ENCODE data around the gene MINDY4B.

Gene MINDY4B

DNA sequence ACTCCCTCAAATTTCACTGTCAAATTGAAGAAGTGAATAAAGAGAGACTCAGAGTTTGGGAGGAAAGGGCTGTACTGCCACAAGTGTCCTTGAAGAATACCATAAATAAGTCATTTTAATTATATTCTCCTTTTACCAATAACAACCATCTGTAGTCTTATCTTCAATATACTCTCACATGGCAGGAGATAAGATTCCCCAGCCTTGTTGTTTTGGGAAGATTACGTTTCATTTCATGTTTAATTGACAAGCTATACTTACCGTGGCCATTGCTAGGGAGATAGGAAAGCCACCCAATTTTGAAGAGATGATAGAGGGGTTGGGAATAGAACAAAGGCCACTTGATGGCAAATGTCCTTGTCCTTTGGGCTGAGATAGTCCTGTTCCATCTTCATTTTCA, 2.3 kb downstream of the MINDY4B start:
- DNase-seq (ENCODE audit: insufficient read length, low spot score): no peak
- TF ChIP-seq PAX5 (IDR thresholded peaks at IDR 0.05; ENCODE audit: insufficient read depth, low read length, severe bottlenecking) (no peak), POLR2A (IDR thresholded peaks at IDR 0.05; ENCODE audit: low read depth, low read length) (no peak), POU2F2 (IDR thresholded peaks at IDR 0.05; ENCODE audit: low read depth, low read length) (no peak), TAF1 (IDR thresholded peaks at IDR 0.05; ENCODE audit: low read depth, low read length) (no peak), POLR2AphosphoS5 (IDR thresholded peaks at IDR 0.05; ENCODE audit: low read depth, low read length) (no peak), SPI1 (IDR thresholded peaks at IDR 0.05; ENCODE audit: low read depth, low read length) (no peak)
- FAIRE-seq: no peak

DNA sequence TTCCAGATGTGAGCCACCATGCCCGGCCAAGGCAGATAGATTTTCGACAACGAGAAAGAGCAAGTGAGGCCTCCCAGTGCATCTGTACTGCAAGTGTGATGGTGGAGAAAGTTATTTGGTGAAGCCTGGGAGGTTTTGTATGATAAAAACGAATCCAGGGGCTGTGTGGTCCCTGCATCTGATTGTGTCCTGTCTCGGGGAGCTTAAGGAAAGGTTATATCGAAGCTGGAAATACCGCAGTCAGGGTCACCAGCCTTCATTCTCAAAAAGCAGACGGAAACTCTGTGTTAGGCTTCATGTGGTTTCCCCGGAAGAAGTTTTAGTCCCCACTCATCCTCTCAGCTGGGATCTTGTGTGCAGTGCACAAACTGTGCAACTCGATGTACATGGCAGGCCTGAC, 3.4 kb downstream of the MINDY4B start:
- DNase-seq (ENCODE audit: insufficient read length, low spot score) (no peak), FAIRE-seq (no peak)
- TF ChIP-seq TAF1 (IDR thresholded peaks at IDR 0.05; ENCODE audit: low read depth, low read length) (no peak), SPI1 (IDR thresholded peaks at IDR 0.05; ENCODE audit: low read depth, low read length) (no peak), POLR2A (IDR thresholded peaks at IDR 0.05; ENCODE audit: low read depth, low read length) (no peak), PAX5 (IDR thresholded peaks at IDR 0.05; ENCODE audit: insufficient read depth, low read length, severe bottlenecking) (no peak), POU2F2 (IDR thresholded peaks at IDR 0.05; ENCODE audit: low read depth, low read length) (no peak)

DNA sequence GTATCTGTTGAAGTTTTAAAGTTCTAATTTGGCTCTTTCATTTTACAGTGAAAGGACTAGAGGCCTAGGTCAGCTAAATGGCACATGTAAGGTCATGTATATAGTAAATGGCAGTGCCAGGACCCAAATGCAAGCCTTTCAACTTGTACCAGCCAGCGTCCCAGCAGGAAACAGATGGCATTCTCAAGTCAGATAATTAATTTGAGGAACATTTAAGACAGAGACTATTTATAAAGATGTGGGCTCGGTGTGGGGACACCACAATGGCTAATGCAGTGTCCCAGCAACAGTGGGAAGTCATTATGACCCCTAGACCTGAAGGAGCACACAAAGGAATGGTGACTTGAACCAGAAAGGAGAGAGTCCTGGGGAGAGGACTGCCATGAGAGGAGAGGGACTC, 6.1 kb downstream of the MINDY4B start:
- DNase-seq (ENCODE audit: insufficient read length, low spot score) (no peak), FAIRE-seq (no peak)
- TF ChIP-seq SPI1 (IDR thresholded peaks at IDR 0.05; ENCODE audit: low read depth, low read length) (no peak), PAX5 (IDR thresholded peaks at IDR 0.05; ENCODE audit: insufficient read depth, low read length, severe bottlenecking) (no peak), POLR2AphosphoS5 (IDR thresholded peaks at IDR 0.05; ENCODE audit: low read depth, low read length) (no peak), POU2F2 (IDR thresholded peaks at IDR 0.05; ENCODE audit: low read depth, low read length) (no peak), TAF1 (IDR thresholded peaks at IDR 0.05; ENCODE audit: low read depth, low read length) (no peak), POLR2A (IDR thresholded peaks at IDR 0.05; ENCODE audit: low read depth, low read length) (no peak)

DNA sequence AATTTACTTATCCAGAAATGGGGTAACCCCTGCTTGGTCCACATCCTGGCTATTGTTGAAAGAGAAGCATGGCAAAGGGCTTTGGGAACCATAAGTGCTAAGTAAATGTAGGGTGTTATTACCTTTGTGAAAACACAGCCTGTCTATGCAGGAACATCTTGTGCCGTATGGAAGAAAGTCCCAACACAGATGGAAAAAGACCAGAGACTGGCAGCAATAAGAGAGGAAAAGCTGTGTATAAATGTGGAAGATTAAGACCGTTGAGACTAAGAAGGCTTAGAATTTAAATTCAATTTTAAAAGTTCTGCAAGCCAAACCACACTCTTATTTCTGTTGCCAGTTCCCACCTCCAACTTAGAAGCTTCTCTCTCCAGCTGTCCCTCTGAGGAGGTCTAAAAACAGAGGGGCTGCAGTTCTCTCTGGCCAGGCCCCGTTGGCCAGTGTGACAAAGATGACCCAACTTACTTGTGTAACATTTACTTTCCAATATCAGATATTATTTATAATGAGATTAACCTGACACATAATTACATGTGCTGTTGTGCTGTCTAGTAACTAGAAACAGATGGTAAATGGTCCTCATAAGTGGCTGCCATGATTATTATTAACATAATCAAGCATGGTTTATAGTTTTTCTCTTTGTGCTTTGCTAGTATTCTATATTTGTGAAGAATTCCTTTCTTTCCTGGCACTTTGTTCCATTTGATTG, 7.0 kb downstream of the MINDY4B start:
- TF ChIP-seq PAX5 (IDR thresholded peaks at IDR 0.05; ENCODE audit: insufficient read depth, low read length, severe bottlenecking) (no peak), POU2F2 (IDR thresholded peaks at IDR 0.05; ENCODE audit: low read depth, low read length) (no peak), TAF1 (IDR thresholded peaks at IDR 0.05; ENCODE audit: low read depth, low read length) (no peak), POLR2AphosphoS5 (IDR thresholded peaks at IDR 0.05; ENCODE audit: low read depth, low read length) (no peak), POLR2A (IDR thresholded peaks at IDR 0.05; ENCODE audit: low read depth, low read length) (no peak), SPI1 (IDR thresholded peaks at IDR 0.05; ENCODE audit: low read depth, low read length) (no peak)
- FAIRE-seq: no peak

DNA sequence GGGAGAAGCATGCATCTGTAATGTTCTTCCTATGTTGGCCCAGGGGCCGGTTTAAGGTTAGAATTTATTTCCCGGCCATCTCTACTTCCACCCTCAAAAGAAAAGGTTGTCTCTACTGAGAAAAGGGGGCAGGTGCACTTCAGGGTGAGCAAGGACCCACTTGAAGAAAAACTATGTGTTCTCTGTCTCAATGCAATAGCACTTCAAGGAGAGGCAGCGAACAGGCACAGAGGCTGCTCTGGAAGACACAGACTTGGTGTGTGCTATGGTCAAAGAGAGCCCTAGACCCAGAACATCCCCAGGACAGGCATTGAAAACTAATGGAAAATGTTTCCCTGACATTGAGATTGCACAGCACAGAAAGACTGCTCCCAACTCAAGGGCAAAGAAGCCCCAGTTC, 7.6 kb downstream of the MINDY4B start:
- no peak for TF ChIP-seq SPI1 (IDR thresholded peaks at IDR 0.05; ENCODE audit: low read depth, low read length)
- TF ChIP-seq TAF1 (IDR thresholded peaks at IDR 0.05; ENCODE audit: low read depth, low read length): no peak
- no peak for TF ChIP-seq POLR2AphosphoS5 (IDR thresholded peaks at IDR 0.05; ENCODE audit: low read depth, low read length)
- no peak for TF ChIP-seq PAX5 (IDR thresholded peaks at IDR 0.05; ENCODE audit: insufficient read depth, low read length, severe bottlenecking)
- no peak for TF ChIP-seq POU2F2 (IDR thresholded peaks at IDR 0.05; ENCODE audit: low read depth, low read length)
- TF ChIP-seq POLR2A (IDR thresholded peaks at IDR 0.05; ENCODE audit: low read depth, low read length): no peak
- no peak for FAIRE-seq
- DNase-seq (ENCODE audit: insufficient read length, low spot score): no peak

More for the DNA sequence above, 7.0 kb downstream of the MINDY4B start:
- no peak for DNase-seq (ENCODE audit: insufficient read length, low spot score)

DNA sequence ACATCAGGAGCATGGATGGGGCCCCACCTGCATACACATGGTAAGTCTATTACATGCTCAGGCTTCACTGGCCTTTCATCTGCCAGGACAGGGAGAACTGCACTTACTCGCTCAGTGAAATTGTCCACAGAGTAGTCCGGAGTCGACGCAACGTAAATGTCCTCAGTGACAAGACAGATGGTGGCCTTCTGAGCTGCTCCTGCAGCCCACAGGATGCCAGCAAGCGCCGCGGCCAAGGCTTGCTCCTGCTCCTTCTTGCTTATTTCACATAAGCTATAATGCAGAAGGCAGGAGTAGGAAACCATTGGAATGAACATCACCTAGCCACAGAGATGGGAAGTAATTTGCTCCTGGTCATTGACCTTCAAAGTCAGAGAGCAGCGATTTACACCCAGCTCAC, 14.4 kb downstream of the MINDY4B start:
- FAIRE-seq: no peak
- TF ChIP-seq POLR2A (IDR thresholded peaks at IDR 0.05; ENCODE audit: low read depth, low read length) (no peak), POU2F2 (IDR thresholded peaks at IDR 0.05; ENCODE audit: low read depth, low read length) (no peak)

DNA sequence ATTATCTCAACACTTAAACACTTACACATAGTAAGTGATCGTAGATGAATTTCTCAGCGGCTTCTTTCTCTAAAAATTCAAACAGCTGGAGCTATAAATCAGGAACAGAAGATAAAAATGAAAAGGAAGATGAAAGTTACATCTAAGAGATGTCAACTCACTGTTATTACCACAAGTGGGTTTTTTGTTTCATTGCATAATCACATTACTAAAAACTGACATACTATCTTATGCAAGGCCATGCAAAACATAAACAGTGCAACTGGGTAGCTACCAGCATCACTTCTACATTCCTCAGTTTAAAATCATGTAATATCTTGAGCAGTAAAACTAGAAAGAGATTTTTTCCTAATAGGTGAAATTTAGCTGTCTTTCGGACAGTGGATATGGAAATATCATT, 14.9 kb downstream of the MINDY4B start:
- no peak for TF ChIP-seq POLR2A (IDR thresholded peaks at IDR 0.05; ENCODE audit: low read depth, low read length)
- no peak for TF ChIP-seq POU2F2 (IDR thresholded peaks at IDR 0.05; ENCODE audit: low read depth, low read length)
- no peak for TF ChIP-seq TAF1 (IDR thresholded peaks at IDR 0.05; ENCODE audit: low read depth, low read length)
- no peak for TF ChIP-seq SPI1 (IDR thresholded peaks at IDR 0.05; ENCODE audit: low read depth, low read length)
- no peak for TF ChIP-seq POLR2AphosphoS5 (IDR thresholded peaks at IDR 0.05; ENCODE audit: low read depth, low read length)
- TF ChIP-seq PAX5 (IDR thresholded peaks at IDR 0.05; ENCODE audit: insufficient read depth, low read length, severe bottlenecking): no peak
- no peak for FAIRE-seq
- DNase-seq (ENCODE audit: insufficient read length, low spot score): no peak

More for the DNA sequence above, 14.4 kb downstream of the MINDY4B start:
- DNase-seq (ENCODE audit: insufficient read length, low spot score): no peak

DNA sequence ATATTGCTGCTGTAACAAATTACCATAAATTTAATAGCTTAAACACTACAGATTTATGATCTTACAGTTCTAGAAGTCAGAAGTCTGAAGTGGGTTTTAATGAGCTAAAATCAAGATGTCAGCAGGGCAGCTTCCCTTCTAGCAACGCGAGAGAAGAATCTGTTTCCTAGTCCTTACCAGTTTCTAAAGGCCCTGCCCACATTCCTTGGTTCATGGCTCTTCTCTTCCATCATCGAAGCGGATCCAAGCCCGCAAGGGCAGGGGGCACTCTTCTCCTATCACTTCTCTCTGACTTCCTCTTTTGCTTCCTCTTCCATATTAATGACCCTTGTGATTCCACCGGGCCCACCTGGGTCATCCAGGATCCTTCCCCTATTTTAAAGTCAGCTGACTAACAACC, 16.1 kb downstream of the MINDY4B start:
- no peak for FAIRE-seq

DNA sequence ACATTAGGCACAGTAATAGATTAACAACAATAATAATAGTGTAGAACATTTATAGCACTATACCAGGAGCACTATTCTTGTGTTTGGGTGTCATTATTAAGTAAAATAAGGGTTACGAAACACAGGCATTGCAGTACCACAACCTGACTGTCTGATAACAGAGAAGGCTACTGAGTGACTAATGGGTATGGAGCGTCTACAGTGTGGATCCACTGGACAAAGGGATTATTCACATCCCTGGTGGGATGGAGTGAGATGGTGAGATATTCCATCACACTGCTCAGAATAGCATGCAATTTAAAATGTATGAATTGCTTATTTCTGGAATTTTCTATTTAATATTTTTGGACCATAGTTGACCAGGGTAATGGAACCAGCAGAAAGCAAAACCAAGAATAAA, 18.2 kb downstream of the MINDY4B start:
- TF ChIP-seq POLR2A (IDR thresholded peaks at IDR 0.05; ENCODE audit: low read depth, low read length): no peak
- no peak for TF ChIP-seq SPI1 (IDR thresholded peaks at IDR 0.05; ENCODE audit: low read depth, low read length)
- TF ChIP-seq TAF1 (IDR thresholded peaks at IDR 0.05; ENCODE audit: low read depth, low read length): no peak
- TF ChIP-seq POU2F2 (IDR thresholded peaks at IDR 0.05; ENCODE audit: low read depth, low read length): no peak
- TF ChIP-seq POLR2AphosphoS5 (IDR thresholded peaks at IDR 0.05; ENCODE audit: low read depth, low read length): no peak
- TF ChIP-seq PAX5 (IDR thresholded peaks at IDR 0.05; ENCODE audit: insufficient read depth, low read length, severe bottlenecking): no peak
- no peak for FAIRE-seq

More for the DNA sequence above, 16.1 kb downstream of the MINDY4B start:
- no peak for DNase-seq (ENCODE audit: insufficient read length, low spot score)
- TF ChIP-seq POU2F2 (IDR thresholded peaks at IDR 0.05; ENCODE audit: low read depth, low read length) (no peak), POLR2AphosphoS5 (IDR thresholded peaks at IDR 0.05; ENCODE audit: low read depth, low read length) (no peak), SPI1 (IDR thresholded peaks at IDR 0.05; ENCODE audit: low read depth, low read length) (peak; percentile 21; the same call in 1 of the 2 replicates), POLR2A (IDR thresholded peaks at IDR 0.05; ENCODE audit: low read depth, low read length) (no peak), TAF1 (IDR thresholded peaks at IDR 0.05; ENCODE audit: low read depth, low read length) (no peak), PAX5 (IDR thresholded peaks at IDR 0.05; ENCODE audit: insufficient read depth, low read length, severe bottlenecking) (no peak)

DNA sequence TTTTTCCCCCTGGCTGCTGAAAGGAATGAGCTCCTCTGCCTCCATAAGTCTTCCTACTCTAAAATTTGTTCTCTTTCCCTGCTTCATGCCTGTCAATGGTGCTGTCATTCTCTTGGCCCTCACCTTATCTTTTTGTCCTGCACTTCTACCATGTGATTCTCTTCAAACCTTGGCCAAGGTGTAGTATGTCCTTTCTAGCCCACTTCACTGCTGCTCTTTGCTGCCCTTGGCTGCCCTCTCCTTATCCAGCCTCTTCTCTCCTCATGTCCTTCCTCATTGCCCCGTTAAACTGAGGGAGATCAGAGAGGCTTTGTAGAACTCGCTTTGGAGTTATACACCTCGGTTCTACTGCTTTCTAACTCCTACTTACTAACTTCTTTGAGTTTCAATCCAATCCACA, 19.7 kb downstream of the MINDY4B start:
- DNase-seq (ENCODE audit: insufficient read length, low spot score): no peak
- no peak for FAIRE-seq
- TF ChIP-seq PAX5 (IDR thresholded peaks at IDR 0.05; ENCODE audit: insufficient read depth, low read length, severe bottlenecking) (no peak), POLR2A (IDR thresholded peaks at IDR 0.05; ENCODE audit: low read depth, low read length) (no peak), TAF1 (IDR thresholded peaks at IDR 0.05; ENCODE audit: low read depth, low read length) (no peak), POU2F2 (IDR thresholded peaks at IDR 0.05; ENCODE audit: low read depth, low read length) (no peak), POLR2AphosphoS5 (IDR thresholded peaks at IDR 0.05; ENCODE audit: low read depth, low read length) (no peak), SPI1 (IDR thresholded peaks at IDR 0.05; ENCODE audit: low read depth, low read length) (no peak)

More for the DNA sequence above, 18.2 kb downstream of the MINDY4B start:
- no peak for DNase-seq (ENCODE audit: insufficient read length, low spot score)

All from GM12891 (cell line).